Tibial artery (tissue), 4 donors: ENCODE data around the gene NBEA.

Experiments
- DNase-seq, 2 donors: peaks; one replicate each; pipeline ENCODE4 v3.0.0-alpha.2; 2019
- H3K27ac ChIP-seq, 2 donors: fragments of 200-600 bp; sonication (generic) in 1 of 2; 1 replicate in 1 of 2; 2 replicates in 1 of 2; pipeline ENCODE4 v1.5.1; 2018 to 2019; ENCODE audit warnings: mild to moderate bottlenecking in 1 of 2
- H3K27me3 ChIP-seq, 2 donors: fragments of 200-600 bp; sonication (generic) in 1 of 2; one replicate each; pipeline versions ENCODE4 v1.5.1 to v1.6.0; 2016 to 2019
- H3K36me3 ChIP-seq, 3 donors: fragments of 200-600 bp; sonication (generic) in 2 of 3; one replicate each; pipeline ENCODE4 v1.5.1; 2016 to 2019; ENCODE audit warnings: mild to moderate bottlenecking in 2 of 3
- H3K4me1 ChIP-seq, 4 donors: fragments of 200-600 bp; sonication (generic) in 2 of 4; 1 replicate in 3 of 4; 2 replicates in 1 of 4; pipeline ENCODE4 v1.5.1; 2016 to 2019
- H3K4me3 ChIP-seq, 2 donors: fragments of 200-600 bp; sonication (generic) in 1 of 2; 1 replicate in 1 of 2; 2 replicates in 1 of 2; pipeline ENCODE4 v1.5.1; 2018 to 2019; ENCODE audit warnings: mild to moderate bottlenecking in 2 of 2
- H3K9me3 ChIP-seq, 3 donors: fragments of 200-600 bp; sonication (generic) in 1 of 3; one replicate each; pipeline ENCODE4 v1.5.1; 2016 to 2019
- CTCF ChIP-seq, 2 experiments: fragments of 200-600 bp in 1 of 2; fragments of 450-650 bp in 1 of 2; IDR thresholded peaks; one replicate each; pipeline ENCODE4 v1.5.1; 2017 to 2019; ENCODE audit warnings: antibody characterized with exemption in 2 of 2, mild to moderate bottlenecking in 1 of 2, moderate library complexity in 1 of 2
- intact Hi-C: fragments of 100-400 bp; cut with DNase I; formaldehyde crosslinking; loops from one replicate; pipeline ENCODE4 v1.15.0; 2023; ENCODE audit warnings: low total_unique reads

Gene NBEA

GRCh38 chr13:34931572-34931971 is 10.5 kb upstream of the NBEA start:
- H3K4me3 ChIP-seq, result no peak overlapping the region
- H3K4me1 ChIP-seq, result no peaks in the 10 kb centered on the region
- no peak for DNase-seq
- no peak overlapping the region for H3K27ac ChIP-seq
- no peaks in the 10 kb centered on the region for H3K9me3 ChIP-seq
- no peaks in the 10 kb centered on the region for H3K36me3 ChIP-seq
- no peak for TF ChIP-seq CTCF (IDR thresholded peaks at IDR 0.05)
- intact Hi-C loops, result loop anchor here (2.0 kb wide), 1 partner anchor 55 kb away; no protein-coding TSS in a partner anchor
- no peaks in the 10 kb centered on the region for H3K27me3 ChIP-seq

GRCh38 chr13:34933349-34933748 is 8.7 kb upstream of the NBEA start:
- no peaks in the 10 kb centered on the region for H3K27me3 ChIP-seq
- no peaks in the 10 kb centered on the region for H3K36me3 ChIP-seq
- DNase-seq, result no peak
- intact Hi-C loops, result no loop called here
- no peaks in the 10 kb centered on the region for H3K4me1 ChIP-seq
- TF ChIP-seq CTCF (IDR thresholded peaks at IDR 0.05), result no peak
- H3K9me3 ChIP-seq, result no peaks in the 10 kb centered on the region
- H3K27ac ChIP-seq, result no peak overlapping the region
- no peak overlapping the region for H3K4me3 ChIP-seq

GRCh38 chr13:34933786-34934185 is 8.3 kb upstream of the NBEA start:
- Histone ChIP-seq H3K36me3 (no peaks in the 10 kb centered on the region), H3K9me3 (no peaks in the 10 kb centered on the region), H3K4me1 (no peaks in the 10 kb centered on the region), H3K27ac (no peak overlapping the region), H3K27me3 (no peaks in the 10 kb centered on the region), H3K4me3 (no peak overlapping the region)
- no peak for TF ChIP-seq CTCF (IDR thresholded peaks at IDR 0.05)
- DNase-seq, result no peak
- intact Hi-C loops, result no loop called here

GRCh38 chr13:34935841-34936240 is 6.2 kb upstream of the NBEA start:
- Histone ChIP-seq H3K9me3 (no peaks in the 10 kb centered on the region), H3K36me3 (no peaks in the 10 kb centered on the region), H3K4me3 (no peak overlapping the region), H3K4me1 (no peaks in the 10 kb centered on the region), H3K27ac (no peak overlapping the region), H3K27me3 (no peaks in the 10 kb centered on the region)
- TF ChIP-seq CTCF (IDR thresholded peaks at IDR 0.05), result no peak
- intact Hi-C loops, result no loop called here
- DNase-seq, result no peak

- Histone ChIP-seq H3K9me3 (no peaks in the 10 kb centered on the region), H3K4me3 (no peak overlapping the region), H3K4me1 (peaks cover 0 to 22% (median 10%) of the 10 kb centered on the region in 4 donors), H3K36me3 (no peaks in the 10 kb centered on the region), H3K27me3 (no peaks in the 10 kb centered on the region), H3K27ac (no peak overlapping the region)
- intact Hi-C loops, result no loop called here
- no peak for TF ChIP-seq CTCF (IDR thresholded peaks at IDR 0.05)
- DNase-seq, result no peak
Observed at GRCh38 chr13:34939771-34940170, 2.3 kb upstream of the NBEA start.

- no peak for DNase-seq
- peak overlapping the region; percentile 62 to 78 for H3K27ac ChIP-seq
Observed at GRCh38 chr13:34941436-34941834, 635 bp upstream of the NBEA start.

More at GRCh38 chr13:34941436-34941834, 635 bp upstream of the NBEA start:
- Histone ChIP-seq H3K9me3 (no peaks in the 10 kb centered on the region), H3K27me3 (no peaks in the 10 kb centered on the region), H3K4me1 (peaks cover 0 to 22% (median 10%) of the 10 kb centered on the region in 4 donors), H3K36me3 (no peaks in the 10 kb centered on the region), H3K4me3 (peak overlapping the region; percentile 67 to 86)
- intact Hi-C loops, result no loop called here
- no peak for TF ChIP-seq CTCF (IDR thresholded peaks at IDR 0.05)
